PC-9 (cell line): ENCODE measurements around the gene RAD51AP1. TPM values are rescaled to one million over a fixed set of nuclear protein-coding genes. Genes with fewer than 3 reads are reported as not detected.

Experiments used
- BruUV-seq: library from RNA; stranded (reverse); fragments of 400-500 nt; replicated peaks from 2 replicates; lab custom pipeline; 2021; lab: Mats Ljungman, UMichigan
- CTCF ChIA-PET: fragments of 300-600 bp; sonication (Branson Sonifier 250); formaldehyde crosslinking; loops from one replicate; lab custom pipeline; 2022; ENCODE audit warnings: antibody characterized with exemption; lab: Charles Lee
- POLR2A ChIA-PET: fragments of 300-600 bp; sonication (Branson Sonifier 250); formaldehyde crosslinking; loops from one replicate; lab custom pipeline; 2022; ENCODE audit warnings: antibody characterized with exemption; ENCODE audit not compliant: unreplicated experiment; lab: Charles Lee
- DNase-seq, 2 experiments: peaks; one replicate each; pipeline versions ENCODE4 v3.0.0 to v3.0.0-alpha.2; 2015 to 2022; ENCODE audit warnings: mixed read lengths in 1 of 2
- H2AFZ ChIP-seq: fragments of 200-600 bp; sonication (generic); 2 replicates; pipeline ENCODE4 v1.8.1; 2017; ENCODE audit warnings: antibody characterized with exemption
- H3F3A ChIP-seq: fragments of 200-600 bp; sonication (generic); 2 replicates; pipeline ENCODE4 v1.8.1; 2017; ENCODE audit warnings: antibody characterized with exemption, mild to moderate bottlenecking, low read depth; ENCODE audit not compliant: insufficient read depth
- H3K27ac ChIP-seq: fragments of 200-600 bp; sonication (generic); 2 replicates; pipeline ENCODE4 v1.6.1; 2016; ENCODE audit warnings: mixed run types
- H3K27me3 ChIP-seq: fragments of 200-600 bp; sonication (generic); 2 replicates; pipeline ENCODE4 v1.6.1; 2016; ENCODE audit warnings: low read depth, mixed run types; ENCODE audit not compliant: insufficient read depth
- H3K36me3 ChIP-seq: fragments of 200-600 bp; sonication (generic); 2 replicates; pipeline ENCODE4 v1.6.1; 2016; ENCODE audit warnings: low read depth, mixed run types
- H3K4me1 ChIP-seq: fragments of 200-600 bp; sonication (generic); replicated peaks from 2 replicates; pipeline ENCODE4 v1.6.1; 2016; ENCODE audit warnings: mixed run types; ENCODE audit not compliant: insufficient read depth
- H3K4me2 ChIP-seq: fragments of 200-600 bp; sonication (generic); 2 replicates; pipeline ENCODE4 v1.6.1; 2017; ENCODE audit warnings: mixed run types
- H3K4me3 ChIP-seq: fragments of 200-600 bp; sonication (generic); 2 replicates; pipeline ENCODE4 v1.6.1; 2016; ENCODE audit warnings: mixed run types
- H3K79me2 ChIP-seq: fragments of 200-600 bp; sonication (generic); 2 replicates; pipeline ENCODE4 v1.6.1; 2017; ENCODE audit warnings: low read depth, mixed run types
- H3K9me2 ChIP-seq: fragments of 200-600 bp; sonication (generic); 2 replicates; pipeline ENCODE4 v1.8.1; 2017; ENCODE audit warnings: mild to moderate bottlenecking; ENCODE audit not compliant: insufficient read depth
- H3K9me3 ChIP-seq: fragments of 200-600 bp; sonication (generic); 2 replicates; pipeline ENCODE4 v1.8.1; 2016; ENCODE audit warnings: low read depth; ENCODE audit not compliant: insufficient read depth
- H4K20me1 ChIP-seq: fragments of 200-600 bp; sonication (generic); 2 replicates; pipeline ENCODE4 v1.8.1; 2017; ENCODE audit not compliant: insufficient read depth
- CTCF ChIP-seq: fragments of 200-600 bp; sonication (generic); conservative IDR thresholded peaks from 2 replicates; pipeline ENCODE4 v1.6.1; 2017; ENCODE audit warnings: mixed run types, antibody characterized with exemption, mild to moderate bottlenecking, moderate library complexity
- EZH2 ChIP-seq: fragments of 200-600 bp; sonication (generic); IDR thresholded peaks from 2 replicates; pipeline ENCODE4 v1.8.0; 2017; ENCODE audit warnings: antibody characterized with exemption, low read depth
- intact Hi-C: fragments of 100-400 bp; cut with micrococcal nuclease; formaldehyde crosslinking; loops from one replicate; pipeline ENCODE4 v1.10.0; 2022; ENCODE audit not compliant: unreplicated experiment
- total RNA-seq: library from RNA; stranded (reverse); gene quantifications from 2 replicates; pipeline ENCODE4 v1.2.3, GENCODE V29; 2021

RAD51AP1 gene
- total RNA-seq, 1 experiment from 2014 or later = 54.7 TPM

DNA sequence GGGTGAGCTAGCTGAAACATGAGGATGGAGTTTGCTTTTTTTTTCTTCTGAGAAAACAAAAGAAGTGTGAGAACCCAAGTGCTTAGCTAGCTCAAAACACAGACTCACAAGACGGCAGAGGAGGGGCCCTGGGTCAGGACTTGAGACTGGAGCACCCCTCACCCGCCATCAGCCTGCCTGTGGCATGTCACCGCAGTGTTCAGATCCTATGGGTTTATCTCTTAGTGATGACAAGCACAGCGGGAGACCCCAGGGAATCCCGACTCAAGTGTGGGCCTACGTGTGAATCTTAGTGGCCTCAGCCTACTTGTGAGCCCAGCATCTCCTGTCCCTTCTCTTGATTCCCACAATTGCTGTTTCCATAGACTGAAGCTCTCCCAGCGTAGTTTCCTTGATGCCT lies 46.2 kb downstream of the RAD51AP1 start:
- H2AFZ ChIP-seq = no peak overlapping the region
- no peaks in the 10 kb centered on the region for H4K20me1 ChIP-seq
- ChIA-PET CTCF (no interaction called here), POLR2A (no interaction called here)
- BruUV-seq = no TSS peak
- intact Hi-C loops = no loop called here
- H3F3A ChIP-seq = no peaks in the 10 kb centered on the region
- no peak overlapping the region for H3K27ac ChIP-seq
- no peaks in the 10 kb centered on the region for H3K9me3 ChIP-seq
- TF ChIP-seq EZH2 (no peak), CTCF (no peak)
- no peak for DNase-seq
- H3K4me2 ChIP-seq = no peak overlapping the region
- H3K9me2 ChIP-seq = no peaks in the 10 kb centered on the region
- H3K36me3 ChIP-seq = no peaks in the 10 kb centered on the region
- H3K27me3 ChIP-seq = peaks cover 97% of the 10 kb centered on the region
- no peaks in the 10 kb centered on the region for H3K79me2 ChIP-seq
- H3K4me1 ChIP-seq = no peaks in the 10 kb centered on the region
- H3K4me3 ChIP-seq = no peak overlapping the region

GRCh38 chr12:4586500-4586899 lies 47.8 kb downstream of the RAD51AP1 start:
- BruUV-seq = no TSS peak
- POLR2A ChIA-PET = no interaction called here
- Histone ChIP-seq H3K27me3 (peaks cover 97% of the 10 kb centered on the region), H3K27ac (no peak overlapping the region), H2AFZ (no peak overlapping the region), H3K4me3 (no peak overlapping the region), H3K9me2 (no peaks in the 10 kb centered on the region), H3F3A (no peaks in the 10 kb centered on the region), H4K20me1 (no peaks in the 10 kb centered on the region), H3K79me2 (no peaks in the 10 kb centered on the region), H3K9me3 (no peaks in the 10 kb centered on the region), H3K36me3 (no peaks in the 10 kb centered on the region), H3K4me2 (no peak overlapping the region), H3K4me1 (no peaks in the 10 kb centered on the region)
- CTCF ChIA-PET = no interaction called here
- TF ChIP-seq EZH2 (no peak), CTCF (no peak)
- intact Hi-C loops = no loop called here
- no peak for DNase-seq

DNA sequence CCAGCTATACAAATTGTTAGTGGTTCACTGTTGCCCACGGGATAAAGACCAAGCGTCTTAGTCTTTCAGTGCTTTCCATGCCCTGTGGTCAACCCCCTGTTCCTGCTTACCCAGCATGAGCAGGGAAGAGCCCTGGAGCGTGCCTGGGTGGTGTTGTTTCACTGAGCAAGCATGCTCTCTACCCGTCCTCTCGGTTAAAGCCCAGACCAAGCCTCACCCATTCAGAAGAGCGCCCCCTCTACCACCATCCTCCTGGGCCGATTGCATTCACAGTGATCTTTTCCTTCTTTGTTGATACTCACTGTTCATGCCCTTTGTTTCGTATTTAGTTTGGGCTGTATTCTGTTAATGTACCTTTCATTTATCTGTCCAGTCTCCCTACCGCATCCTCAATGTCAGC lies 48.4 kb downstream of the RAD51AP1 start:
- CTCF ChIA-PET = no interaction called here
- no peak for TF ChIP-seq EZH2

DNA sequence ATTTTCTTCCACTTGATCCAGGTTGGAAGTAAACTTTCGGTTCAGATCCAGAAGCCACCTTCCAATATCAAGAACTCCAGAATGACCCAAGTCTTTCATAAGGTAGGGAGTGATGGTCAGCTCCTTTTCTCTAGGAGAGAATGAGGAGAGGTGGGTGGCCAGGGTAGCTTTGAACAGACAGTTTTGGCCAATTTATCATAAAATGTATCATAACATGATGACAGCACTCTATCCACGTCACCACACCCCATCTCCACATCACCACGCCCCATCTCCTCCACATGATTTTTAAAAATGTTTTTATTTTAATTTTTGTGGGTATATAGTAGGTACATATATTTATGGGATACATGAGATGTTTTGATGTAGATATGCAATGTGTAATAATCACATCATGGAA lies 50.2 kb downstream of the RAD51AP1 start:
- DNase-seq = peak in 1 of 2 experiments; percentile 10
- ChIA-PET CTCF (no interaction called here), POLR2A (no interaction called here)
- Histone ChIP-seq H3K4me3 (no peak overlapping the region), H4K20me1 (no peaks in the 10 kb centered on the region), H3K36me3 (no peaks in the 10 kb centered on the region), H3K4me2 (no peak overlapping the region), H3K9me3 (no peaks in the 10 kb centered on the region), H3K9me2 (no peaks in the 10 kb centered on the region), H2AFZ (no peak overlapping the region), H3K27me3 (peaks cover 97% of the 10 kb centered on the region), H3K79me2 (no peaks in the 10 kb centered on the region), H3K4me1 (no peaks in the 10 kb centered on the region), H3K27ac (no peak overlapping the region), H3F3A (no peaks in the 10 kb centered on the region)
- BruUV-seq = no TSS peak
- TF ChIP-seq CTCF = no peak
- no peak for TF ChIP-seq EZH2
- intact Hi-C loops = no loop called here

More for the DNA sequence above, 48.4 kb downstream of the RAD51AP1 start:
- H3K27me3 ChIP-seq = peaks cover 97% of the 10 kb centered on the region
- POLR2A ChIA-PET = no interaction called here
- no peaks in the 10 kb centered on the region for H3K9me3 ChIP-seq
- no peak for DNase-seq
- no peak overlapping the region for H3K27ac ChIP-seq
- H3K4me1 ChIP-seq = no peaks in the 10 kb centered on the region
- H4K20me1 ChIP-seq = no peaks in the 10 kb centered on the region
- BruUV-seq = no TSS peak
- intact Hi-C loops = no loop called here
- H3K4me2 ChIP-seq = no peak overlapping the region
- H2AFZ ChIP-seq = no peak overlapping the region
- no peaks in the 10 kb centered on the region for H3K36me3 ChIP-seq
- H3K9me2 ChIP-seq = no peaks in the 10 kb centered on the region
- H3K4me3 ChIP-seq = no peak overlapping the region
- no peaks in the 10 kb centered on the region for H3F3A ChIP-seq
- no peaks in the 10 kb centered on the region for H3K79me2 ChIP-seq
